Adrenal gland (tissue), 12 donors: Measurements from ENCODE around the gene ABT1. TPM values are rescaled to one million over a fixed set of nuclear protein-coding genes. Genes with fewer than 3 reads are reported as not detected.

ENCODE experiments used
- DNase-seq, 7 donors: peaks; one replicate each; pipeline ENCODE4 v3.0.0-alpha.2; 2019 to 2020
- H3K27ac ChIP-seq, 5 donors: fragments of 200-600 bp; sonication (generic) in 4 of 5; 1 replicate in 3 of 5; 2 replicates in 2 of 5; pipeline versions ENCODE4 v1.5.1 to v1.8.0; 2016 to 2020; ENCODE audit warnings: mild to moderate bottlenecking in 1 of 5
- H3K27me3 ChIP-seq: fragments of 200-600 bp; 2 replicates; pipeline ENCODE4 v1.8.0; 2021
- H3K36me3 ChIP-seq, 2 donors: fragments of 200-600 bp; replicated peaks in 1 of 2; 1 replicate in 1 of 2; 2 replicates in 1 of 2; pipeline versions ENCODE4 v1.5.1 to v1.8.0; 2018 to 2022
- H3K4me1 ChIP-seq, 2 donors: fragments of 200-600 bp; replicated peaks in 1 of 2; 1 replicate in 1 of 2; 2 replicates in 1 of 2; pipeline versions ENCODE4 v1.5.1 to v1.8.0; 2018 to 2021
- H3K4me3 ChIP-seq, 4 donors: fragments of 200-600 bp; sonication (generic) in 3 of 4; one replicate each; pipeline ENCODE4 v1.5.1; 2016 to 2018
- H3K9me3 ChIP-seq, 3 donors: fragments of 200-600 bp; sonication (generic) in 1 of 3; replicated peaks in 1 of 3; 1 replicate in 2 of 3; 2 replicates in 1 of 3; pipeline versions ENCODE4 v1.5.1 to v1.8.0; 2016 to 2021
- CTCF ChIP-seq, 6 experiments: fragments of 450-650 bp in 4 of 6; fragments of 200-600 bp in 2 of 6; sonication (generic) in 1 of 6; IDR thresholded peaks; 1 replicate in 5 of 6; 2 replicates in 1 of 6; pipeline versions ENCODE4 v1.5.1 to v1.8.0; 2016 to 2021; ENCODE audit warnings: antibody characterized with exemption in 6 of 6, mild to moderate bottlenecking in 2 of 6, moderate library complexity in 1 of 6
- POLR2A ChIP-seq, 2 donors: fragments of 450-650 bp; IDR thresholded peaks; one replicate each; pipeline ENCODE4 v1.6.1; 2017; ENCODE audit warnings: antibody characterized with exemption in 2 of 2, mild to moderate bottlenecking in 2 of 2, moderate library complexity in 1 of 2
- WGBS, 4 donors: extraction: QIAGEN DNeasy Blood & Tissue Kit in 2 of 4; methylation state at CpG; one replicate each; pipeline versions ENCODE4 v1.1.5 to v1.1.7; 2013 to 2017; 5-methylcytosine and 5-hydroxymethylcytosine counted together
- intact Hi-C, 2 donors: fragments of 100-400 bp; cut with DNase I; formaldehyde crosslinking; loops; one replicate each; pipeline versions ENCODE4 v1.14.1 to v1.15.0; 2022 to 2023
- polyA plus RNA-seq, 3 donors: library from polyadenylated mRNA; stranded (reverse); fragments of 200-250 nt in 2 of 3; fragments of 350-450 nt in 1 of 3; fragmentation: Illumina TruSeq in 1 of 3; extraction: RNeasy Lipid Tissue Mini Kit (QIAGEN cat#74804) in 1 of 3; gene quantifications; one replicate each; pipeline ENCODE4 v1.2.3, GENCODE V29; 2013 to 2014
- total RNA-seq, 9 donors: library from RNA; depleted of rRNA in 4 of 9; stranded (reverse); fragments of >200 nt in 4 of 9; fragments of 120-200 nt in 1 of 9; fragmentation: NEBNext Ultra II Directional in 1 of 9; extraction: Animal tissue kit (Norgen Biotek cat#: 25700) in 1 of 9; gene quantifications; one replicate each; pipeline versions ENCODE4 v1.1.0 to v1.2.4, GENCODE V29; 2013 to 2023
- donor health status: healthy with polysubstance abuse.
- donor health status: Bipolar disorder and iron deficiency.
- donor health status: DM: yes; HTN: yes; CAD: no.
- donor health status: DM: no; HTN: no; CAD: no.
- donor health status: DM: no; HTN: no; CAD: no.
- donor health status: DM: yes; HTN: yes; CAD: no.

Gene ABT1
- total and polyA plus RNA-seq, 12 donors, result 7.3 to 21.6 (median 12.1) TPM

- intact Hi-C loops, result no loop called here
- no peak for DNase-seq
- Histone ChIP-seq H3K27me3 (peaks cover 20% of the 10 kb centered on the region), H3K36me3 (no peaks in the 10 kb centered on the region), H3K4me1 (peaks cover 5 to 11% of the 10 kb centered on the region in 2 donors), H3K4me3 (no peak overlapping the region), H3K27ac (no peak overlapping the region), H3K9me3 (no peaks in the 10 kb centered on the region)
- TF ChIP-seq CTCF (IDR thresholded peaks at IDR 0.05), result no peak
- TF ChIP-seq POLR2A (IDR thresholded peaks at IDR 0.05), result no peak
- 49 to 61% (median 54%) methylated on average over 4 of the region's 4 CpGs for WGBS, 4 donors
These were observed 4.1 kb upstream of the ABT1 start for GRCh38 chr6:26592649-26593048.

DNA sequence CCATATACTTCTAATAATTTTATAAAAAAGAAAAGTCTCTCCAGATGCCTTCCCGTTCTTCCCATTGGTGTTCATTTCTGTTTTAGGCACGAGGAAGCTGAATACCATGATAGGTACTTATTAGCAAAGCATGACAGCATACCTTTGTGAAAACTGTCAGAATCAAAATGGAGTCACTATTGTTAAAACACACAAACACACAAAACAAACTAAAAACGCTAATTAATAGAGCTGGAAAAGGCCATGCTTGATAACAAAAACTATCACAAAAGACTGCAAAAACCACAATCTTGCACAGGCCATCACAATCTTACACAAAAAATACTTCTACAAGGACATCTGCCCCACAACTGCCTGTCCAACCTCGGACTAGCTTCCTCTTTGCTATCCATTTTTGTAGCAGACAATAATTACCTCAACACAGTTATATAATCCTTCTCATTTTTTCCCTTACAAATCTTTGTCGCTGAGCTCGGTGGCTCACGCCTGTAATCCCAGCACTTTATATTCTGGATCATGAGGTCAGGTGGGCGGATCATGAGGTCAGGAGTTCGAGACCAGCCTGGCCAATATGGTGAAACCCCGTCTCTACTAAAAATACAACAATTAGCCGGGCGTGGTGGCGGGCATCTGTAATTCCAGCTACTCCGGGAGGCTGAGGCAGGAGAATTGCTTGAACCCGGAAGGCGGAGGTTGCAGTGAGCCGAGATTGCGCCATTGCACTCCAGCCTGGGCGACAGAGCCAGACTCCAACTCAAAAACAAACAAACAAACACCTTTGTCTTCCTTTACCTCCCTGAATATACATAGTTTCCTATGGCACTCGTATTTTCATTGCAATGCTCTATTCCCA is 3.2 kb upstream of the ABT1 start:
- H3K27ac ChIP-seq, result no peak overlapping the region
- WGBS, 4 donors, result 31 to 50% (median 39%) methylated on average over 20 of the region's 20 CpGs
- H3K4me3 ChIP-seq, result no peak overlapping the region
- peaks cover 0 to 6% of the 10 kb centered on the region in 2 donors for H3K36me3 ChIP-seq
- peaks cover 10 to 16% of the 10 kb centered on the region in 2 donors for H3K4me1 ChIP-seq
- intact Hi-C loops, result no loop called here
- H3K27me3 ChIP-seq, result peaks cover 20% of the 10 kb centered on the region
- DNase-seq, result no peak
- no peaks in the 10 kb centered on the region for H3K9me3 ChIP-seq
- TF ChIP-seq POLR2A (IDR thresholded peaks at IDR 0.05) (no peak), CTCF (IDR thresholded peaks at IDR 0.05) (no peak)

GRCh38 chr6:26594131-26594498 is 2.6 kb upstream of the ABT1 start:
- no peak overlapping the region for H3K4me3 ChIP-seq
- intact Hi-C loops, result no loop called here
- no peaks in the 10 kb centered on the region for H3K9me3 ChIP-seq
- H3K27ac ChIP-seq, result no peak overlapping the region
- H3K27me3 ChIP-seq, result peaks cover 20% of the 10 kb centered on the region
- H3K4me1 ChIP-seq, result peaks cover 10 to 16% of the 10 kb centered on the region in 2 donors
- TF ChIP-seq POLR2A (IDR thresholded peaks at IDR 0.05), result no peak
- TF ChIP-seq CTCF (IDR thresholded peaks at IDR 0.05), result no peak
- peaks cover 0 to 12% of the 10 kb centered on the region in 2 donors for H3K36me3 ChIP-seq
- WGBS, 4 donors, result 33 to 44% (median 37%) methylated on average over 6 of the region's 6 CpGs
- DNase-seq, result no peak

DNA sequence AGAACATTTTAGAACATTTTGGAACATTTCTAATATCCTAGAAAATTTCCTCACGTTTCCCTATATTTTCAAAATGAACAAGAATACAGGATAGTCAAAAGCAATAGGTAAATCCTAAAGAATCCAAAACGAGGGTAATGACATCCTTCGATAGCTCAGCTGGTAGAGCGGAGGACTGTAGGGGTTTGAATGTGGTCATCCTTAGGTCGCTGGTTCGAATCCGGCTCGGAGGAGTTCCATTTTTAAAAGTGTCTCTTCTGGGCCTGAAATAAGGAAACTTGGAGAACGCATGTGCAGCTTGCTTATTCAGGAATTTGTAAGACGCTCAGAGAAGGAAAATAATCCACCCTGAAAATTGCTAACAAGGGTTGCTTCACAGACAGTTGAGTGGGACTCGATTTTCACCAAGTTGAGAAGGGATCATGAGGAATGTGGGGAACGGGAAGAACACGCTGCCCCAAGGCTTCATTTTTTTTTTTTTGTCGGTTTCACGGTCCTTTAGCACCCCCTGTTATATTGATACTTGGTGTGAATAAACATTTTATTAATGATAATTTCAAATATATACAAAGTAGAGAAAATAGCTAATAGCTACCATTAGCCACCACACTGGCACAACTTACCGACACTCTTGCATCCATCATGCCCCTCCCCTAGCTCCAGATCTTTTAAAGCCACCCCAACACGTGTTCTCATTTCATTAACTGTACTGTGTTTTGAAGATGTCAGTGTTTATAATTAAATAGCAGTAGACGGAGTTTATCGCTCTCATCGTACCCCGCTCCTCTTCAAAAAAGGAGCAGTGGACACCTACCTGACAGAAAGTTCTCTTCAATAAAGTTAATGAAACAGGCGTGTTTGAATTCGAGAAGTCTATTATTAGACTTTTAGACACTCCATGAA is 1.8 kb upstream of the ABT1 start:
- H3K4me1 ChIP-seq, result peaks cover 10 to 16% of the 10 kb centered on the region in 2 donors
- no peaks in the 10 kb centered on the region for H3K9me3 ChIP-seq
- DNase-seq, result no peak
- intact Hi-C loops, result loop anchor here in 1 of 2 donors (5.0 kb wide), 1 partner anchor 253 kb away; no protein-coding TSS in a partner anchor
- peaks cover 20% of the 10 kb centered on the region for H3K27me3 ChIP-seq
- H3K4me3 ChIP-seq, result peak overlapping the region in 2 of 4 donors; percentile 33 to 76
- peak overlapping the region in 3 of 5 donors; percentile 76 to 86 (median 86) for H3K27ac ChIP-seq
- no peak for TF ChIP-seq CTCF (IDR thresholded peaks at IDR 0.05)
- no peak for TF ChIP-seq POLR2A (IDR thresholded peaks at IDR 0.05)
- H3K36me3 ChIP-seq, result peaks cover 0 to 20% of the 10 kb centered on the region in 2 donors
- 20 to 28% (median 25%) methylated on average over 23 of the region's 23 CpGs for WGBS, 4 donors
